Measurements from ENCODE around the gene AKAP7.

AKAP7 gene

GRCh38 chr6:131244942-131245341, 109.7 kb downstream of the AKAP7 start:
- in situ Hi-C loops (cut with MboI; ENCODE audit: low sequenced_read_pairs, unreplicated experiment): no loop called here
- DNase-seq (ENCODE audit: low spot score): no peak
- no peak for TF ChIP-seq CTCF (IDR thresholded peaks at IDR 0.05; ENCODE audit: borderline replicate concordance, control extremely low read depth, extremely low read depth, insufficient read depth, missing control alignments)

DNA sequence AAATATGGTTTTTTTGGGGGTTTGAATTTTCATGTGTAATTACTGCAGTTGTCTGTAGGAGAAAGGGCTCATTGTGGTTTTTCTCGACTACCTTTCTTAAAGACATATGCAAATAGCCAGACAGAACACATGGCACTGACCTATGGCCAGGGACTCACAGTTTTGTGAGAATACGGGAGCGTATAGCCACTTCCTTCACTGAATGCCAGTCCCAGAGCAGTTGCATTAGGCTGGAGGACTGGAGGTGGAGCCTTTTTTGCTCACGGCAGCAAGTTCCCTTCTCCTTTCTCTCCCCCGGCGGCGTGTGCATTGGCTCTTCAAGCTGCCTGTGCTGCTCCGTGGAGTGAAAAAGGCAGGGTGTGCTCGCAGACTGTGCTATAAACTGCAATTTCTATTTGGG, 114.9 kb downstream of the AKAP7 start:
- no peak for TF ChIP-seq CTCF (IDR thresholded peaks at IDR 0.05; ENCODE audit: borderline replicate concordance, control extremely low read depth, extremely low read depth, insufficient read depth, missing control alignments)
- in situ Hi-C loops (cut with MboI; ENCODE audit: low sequenced_read_pairs, unreplicated experiment): no loop called here
- no peak for DNase-seq (ENCODE audit: low spot score)

GRCh38 chr6:131250936-131251335, 115.7 kb downstream of the AKAP7 start:
- DNase-seq (ENCODE audit: low spot score): no peak
- in situ Hi-C loops (cut with MboI; ENCODE audit: low sequenced_read_pairs, unreplicated experiment): no loop called here
- TF ChIP-seq CTCF (IDR thresholded peaks at IDR 0.05; ENCODE audit: borderline replicate concordance, control extremely low read depth, extremely low read depth, insufficient read depth, missing control alignments): no peak

- DNase-seq (ENCODE audit: low spot score): no peak
- in situ Hi-C loops (cut with MboI; ENCODE audit: low sequenced_read_pairs, unreplicated experiment): no loop called here
- no peak for TF ChIP-seq CTCF (IDR thresholded peaks at IDR 0.05; ENCODE audit: borderline replicate concordance, control extremely low read depth, extremely low read depth, insufficient read depth, missing control alignments)
These were observed 116.4 kb downstream of the AKAP7 start for GRCh38 chr6:131251590-131252199.

DNA sequence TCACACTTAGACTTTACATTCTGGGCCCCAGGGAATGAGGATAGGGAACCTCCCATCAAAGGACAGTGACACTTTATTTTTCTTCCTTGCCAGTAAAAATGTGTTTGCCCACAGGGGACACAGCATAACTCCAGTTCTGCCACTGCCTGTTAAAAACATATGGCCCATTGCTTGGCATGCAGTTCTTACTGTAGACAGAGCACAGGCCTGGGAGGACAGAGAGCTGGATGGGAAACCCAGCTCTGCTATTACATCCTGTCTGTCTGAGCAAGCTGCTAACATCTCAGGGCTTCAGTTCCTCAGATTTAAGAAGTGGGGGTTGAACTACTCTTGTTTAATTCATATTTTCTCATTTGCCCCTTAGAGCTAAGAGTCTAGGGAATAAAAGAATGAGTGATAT, 120.2 kb downstream of the AKAP7 start:
- in situ Hi-C loops (cut with MboI; ENCODE audit: low sequenced_read_pairs, unreplicated experiment): no loop called here
- no peak for TF ChIP-seq CTCF (IDR thresholded peaks at IDR 0.05; ENCODE audit: borderline replicate concordance, control extremely low read depth, extremely low read depth, insufficient read depth, missing control alignments)
- DNase-seq (ENCODE audit: low spot score): no peak

- in situ Hi-C loops (cut with MboI; ENCODE audit: low sequenced_read_pairs, unreplicated experiment): no loop called here
- DNase-seq (ENCODE audit: low spot score): no peak
- TF ChIP-seq CTCF (IDR thresholded peaks at IDR 0.05; ENCODE audit: borderline replicate concordance, control extremely low read depth, extremely low read depth, insufficient read depth, missing control alignments): no peak
These were observed 120.6 kb downstream of the AKAP7 start for GRCh38 chr6:131255911-131256310.
